Right atrium auricular region (tissue), 2 donors: ENCODE measurements around the gene SORD. TPM values are rescaled to one million over a fixed set of nuclear protein-coding genes. Genes with fewer than 3 reads are reported as not detected.
"Not testable (repeated sequence)": the region's sequence is repeated elsewhere in the genome, so short reads cannot be mapped to it uniquely, and the experiment has no call there.

Experiments
- DNase-seq: peaks from one replicate; pipeline ENCODE4 v3.0.0-alpha.2; 2019; ENCODE audit warnings: low spot score
- H3K27ac ChIP-seq, 2 donors: fragments of 200-600 bp; sonication (generic); 1 replicate in 1 of 2; 2 replicates in 1 of 2; pipeline ENCODE4 v1.5.1; 2016 to 2019
- H3K27me3 ChIP-seq, 2 donors: fragments of 200-600 bp; sonication (generic); one replicate each; pipeline versions ENCODE4 v1.5.1 to v1.6.0; 2017 to 2019
- H3K36me3 ChIP-seq: fragments of 200-600 bp; sonication (generic); one replicate; pipeline ENCODE4 v1.5.1; 2016
- H3K4me1 ChIP-seq, 2 donors: fragments of 200-600 bp; sonication (generic); one replicate each; pipeline versions ENCODE4 v1.5.1 to v1.6.0; 2017 to 2019
- H3K4me3 ChIP-seq, 2 donors: fragments of 200-600 bp; sonication (generic); 1 replicate in 1 of 2; 2 replicates in 1 of 2; pipeline ENCODE4 v1.5.1; 2017 to 2019; ENCODE audit warnings: mild to moderate bottlenecking in 1 of 2, moderate library complexity in 1 of 2
- H3K9me3 ChIP-seq, 2 donors: fragments of 200-600 bp; sonication (generic); one replicate each; pipeline ENCODE4 v1.5.1; 2019
- CTCF ChIP-seq, 2 donors: fragments of 200-600 bp; sonication (generic); IDR thresholded peaks; one replicate each; pipeline ENCODE4 v1.5.1; 2019; ENCODE audit warnings: antibody characterized with exemption in 2 of 2
- total RNA-seq, 2 donors: library from RNA; depleted of rRNA; stranded (reverse); fragments of >200 nt; gene quantifications; one replicate each; pipeline ENCODE4 v1.1.0, GENCODE V29; 2016

SORD gene
- total RNA-seq, 2 donors from 2014 or later = 5.7 to 9.0 TPM

GRCh38 chr15:45023659-45024225 lies 747 bp downstream of the SORD start:
- TF ChIP-seq CTCF (IDR thresholded peaks at IDR 0.05) = no peak
- no peaks in the 10 kb centered on the region for H3K27me3 ChIP-seq

GRCh38 chr15:45024649-45025048 lies 1.7 kb downstream of the SORD start:
- H3K9me3 ChIP-seq, H3K27me3 ChIP-seq, DNase-seq, H3K36me3 ChIP-seq, H3K4me3 ChIP-seq, H3K27ac ChIP-seq: not testable (repeated sequence)
- H3K4me1 ChIP-seq = peaks cover 0 to 35% of the 10 kb centered on the region in 2 donors

More at GRCh38 chr15:45023659-45024225, 747 bp downstream of the SORD start:
- Histone ChIP-seq H3K27ac (peak overlapping the region; percentile 80 to 85), H3K4me1 (peaks cover 0 to 35% of the 10 kb centered on the region in 2 donors), H3K9me3 (no peaks in the 10 kb centered on the region), H3K36me3 (no peaks in the 10 kb centered on the region), H3K4me3 (peak overlapping the region; percentile 74 to 77)
- DNase-seq = no peak

GRCh38 chr15:45025627-45026026 lies 2.6 kb downstream of the SORD start:
- H3K9me3 ChIP-seq, H3K27ac ChIP-seq, H3K36me3 ChIP-seq, H3K4me3 ChIP-seq, DNase-seq, H3K27me3 ChIP-seq: not testable (repeated sequence)
- peaks cover 0 to 35% of the 10 kb centered on the region in 2 donors for H3K4me1 ChIP-seq

- DNase-seq = no peak
- Histone ChIP-seq H3K4me3 (no peak overlapping the region), H3K36me3 (no peaks in the 10 kb centered on the region), H3K27me3 (no peaks in the 10 kb centered on the region), H3K4me1 (peaks cover 0 to 35% of the 10 kb centered on the region in 2 donors), H3K9me3 (no peaks in the 10 kb centered on the region), H3K27ac (no peak overlapping the region)
- TF ChIP-seq CTCF (IDR thresholded peaks at IDR 0.05) = no peak
Measured at GRCh38 chr15:45026651-45027190, 3.7 kb downstream of the SORD start.

- TF ChIP-seq CTCF (IDR thresholded peaks at IDR 0.05) = no peak
- Histone ChIP-seq H3K27ac (no peak overlapping the region), H3K4me3 (no peak overlapping the region), H3K36me3 (no peaks in the 10 kb centered on the region), H3K9me3 (no peaks in the 10 kb centered on the region), H3K4me1 (peaks cover 0 to 32% of the 10 kb centered on the region in 2 donors), H3K27me3 (no peaks in the 10 kb centered on the region)
- no peak for DNase-seq
Measured at GRCh38 chr15:45027220-45027619, 4.2 kb downstream of the SORD start.

GRCh38 chr15:45030743-45031142 lies 7.7 kb downstream of the SORD start:
- no peak for DNase-seq
- H3K9me3 ChIP-seq = no peaks in the 10 kb centered on the region
- no peak overlapping the region for H3K4me3 ChIP-seq
- H3K27ac ChIP-seq = no peak overlapping the region
- H3K4me1 ChIP-seq = peaks cover 0 to 16% of the 10 kb centered on the region in 2 donors
- H3K27me3 ChIP-seq = no peaks in the 10 kb centered on the region
- no peaks in the 10 kb centered on the region for H3K36me3 ChIP-seq
- no peak for TF ChIP-seq CTCF (IDR thresholded peaks at IDR 0.05)

GRCh38 chr15:45031522-45032028 lies 8.6 kb downstream of the SORD start:
- H3K27ac ChIP-seq, H3K4me3 ChIP-seq, DNase-seq, H3K9me3 ChIP-seq, H3K27me3 ChIP-seq, H3K36me3 ChIP-seq: not testable (repeated sequence)
- H3K4me1 ChIP-seq = peaks cover 0 to 11% of the 10 kb centered on the region in 2 donors

GRCh38 chr15:45032501-45032900 lies 9.5 kb downstream of the SORD start:
- H3K27ac ChIP-seq, H3K27me3 ChIP-seq, H3K4me3 ChIP-seq, H3K36me3 ChIP-seq, H3K4me1 ChIP-seq, H3K9me3 ChIP-seq, DNase-seq: not testable (repeated sequence)

- not testable (repeated sequence) for H3K9me3 ChIP-seq, H3K27me3 ChIP-seq, DNase-seq, H3K36me3 ChIP-seq, H3K27ac ChIP-seq, H3K4me3 ChIP-seq, H3K4me1 ChIP-seq
Measured at GRCh38 chr15:45034087-45034486, 11.1 kb downstream of the SORD start.

GRCh38 chr15:45034600-45035375 lies 11.8 kb downstream of the SORD start:
- not testable (repeated sequence) for H3K27me3 ChIP-seq, H3K4me3 ChIP-seq, H3K36me3 ChIP-seq, DNase-seq, H3K4me1 ChIP-seq, H3K9me3 ChIP-seq, H3K27ac ChIP-seq
